ENCODE data around the gene BTBD10.

Gene BTBD10

DNA sequence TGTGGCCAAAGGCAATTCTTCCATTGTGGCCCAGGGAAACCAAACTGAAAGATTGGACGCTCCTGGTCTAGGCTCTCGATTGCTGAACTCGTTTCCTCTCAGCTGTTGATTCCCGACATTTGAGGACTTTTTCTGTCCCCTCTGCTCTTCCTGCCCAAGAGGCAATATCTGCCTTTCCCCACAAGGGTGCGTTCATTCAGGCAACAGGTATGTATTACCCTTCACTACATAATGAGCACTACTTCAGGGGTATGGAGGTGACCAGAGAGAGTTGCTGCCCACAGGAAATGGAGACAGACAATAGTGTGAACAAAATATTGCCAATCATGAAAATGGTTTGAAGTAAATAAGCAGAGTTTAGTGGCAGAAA is 24.6 kb upstream of the BTBD10 start:
- TF ChIP-seq, protein P1, sequence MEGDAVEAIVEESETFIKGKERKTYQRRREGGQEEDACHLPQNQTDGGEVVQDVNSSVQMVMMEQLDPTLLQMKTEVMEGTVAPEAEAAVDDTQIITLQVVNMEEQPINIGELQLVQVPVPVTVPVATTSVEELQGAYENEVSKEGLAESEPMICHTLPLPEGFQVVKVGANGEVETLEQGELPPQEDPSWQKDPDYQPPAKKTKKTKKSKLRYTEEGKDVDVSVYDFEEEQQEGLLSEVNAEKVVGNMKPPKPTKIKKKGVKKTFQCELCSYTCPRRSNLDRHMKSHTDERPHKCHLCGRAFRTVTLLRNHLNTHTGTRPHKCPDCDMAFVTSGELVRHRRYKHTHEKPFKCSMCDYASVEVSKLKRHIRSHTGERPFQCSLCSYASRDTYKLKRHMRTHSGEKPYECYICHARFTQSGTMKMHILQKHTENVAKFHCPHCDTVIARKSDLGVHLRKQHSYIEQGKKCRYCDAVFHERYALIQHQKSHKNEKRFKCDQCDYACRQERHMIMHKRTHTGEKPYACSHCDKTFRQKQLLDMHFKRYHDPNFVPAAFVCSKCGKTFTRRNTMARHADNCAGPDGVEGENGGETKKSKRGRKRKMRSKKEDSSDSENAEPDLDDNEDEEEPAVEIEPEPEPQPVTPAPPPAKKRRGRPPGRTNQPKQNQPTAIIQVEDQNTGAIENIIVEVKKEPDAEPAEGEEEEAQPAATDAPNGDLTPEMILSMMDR (IDR thresholded peaks at IDR 0.05), result no peak
- Mint-ChIP-seq H3K4me3 (peak overlapping the region; percentile 29), H3K27me3 (ENCODE audit: low read depth, poor library complexity) (no peaks in the 10 kb centered on the region), H3K9me3 (peaks cover 38% of the 10 kb centered on the region), H3K27ac (no peak overlapping the region), H3K4me1 (no peaks in the 10 kb centered on the region), H3K36me3 (ENCODE audit: low read depth) (no peaks in the 10 kb centered on the region)
- no peak for DNase-seq

DNA sequence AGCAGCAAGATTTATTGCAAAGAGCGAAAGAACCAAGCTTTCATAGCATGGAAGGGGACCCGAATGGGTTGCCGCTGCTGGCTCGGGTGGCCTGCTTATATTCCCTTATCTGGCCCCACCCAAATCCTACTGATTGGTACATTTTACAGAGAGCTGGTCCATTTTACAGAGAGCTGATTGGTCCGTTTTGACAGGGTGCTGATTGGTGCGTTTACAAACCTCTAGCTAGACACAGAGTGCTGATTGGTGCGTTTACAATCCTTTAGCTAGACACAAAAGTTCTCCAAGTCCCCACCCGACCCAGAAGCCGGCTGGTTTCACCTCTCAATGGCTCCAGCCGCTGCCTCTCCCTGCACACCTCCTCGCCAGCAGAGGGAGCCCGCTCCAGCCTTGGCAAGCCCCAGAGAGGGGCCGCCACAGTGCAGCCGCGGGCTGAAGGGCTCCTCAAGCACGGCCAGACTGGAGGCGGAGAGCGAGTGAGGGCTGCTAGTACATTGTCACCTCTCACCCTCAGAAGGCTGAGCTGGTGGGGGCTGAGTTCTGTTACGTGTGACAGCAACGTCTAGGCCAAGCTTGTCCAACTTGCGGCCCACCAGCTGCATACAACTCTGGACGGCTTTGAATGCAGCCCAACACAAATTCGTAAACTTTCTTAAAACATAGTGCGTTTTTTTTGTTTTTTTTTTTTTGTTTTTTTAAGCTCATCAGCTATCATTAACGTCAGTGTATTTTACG is 24.1 kb upstream of the BTBD10 start:
- H3K36me3 Mint-ChIP-seq (ENCODE audit: low read depth), result no peaks in the 10 kb centered on the region
- H3K9me3 Mint-ChIP-seq, result peaks cover 44% of the 10 kb centered on the region
- no peak overlapping the region for H3K4me3 Mint-ChIP-seq
- DNase-seq, result peak; percentile 39
- TF ChIP-seq, protein P1 (IDR thresholded peaks at IDR 0.05), result no peak
- no peak overlapping the region for H3K27ac Mint-ChIP-seq
- no peaks in the 10 kb centered on the region for H3K27me3 Mint-ChIP-seq (ENCODE audit: low read depth, poor library complexity)
- H3K4me1 Mint-ChIP-seq, result no peaks in the 10 kb centered on the region

DNA sequence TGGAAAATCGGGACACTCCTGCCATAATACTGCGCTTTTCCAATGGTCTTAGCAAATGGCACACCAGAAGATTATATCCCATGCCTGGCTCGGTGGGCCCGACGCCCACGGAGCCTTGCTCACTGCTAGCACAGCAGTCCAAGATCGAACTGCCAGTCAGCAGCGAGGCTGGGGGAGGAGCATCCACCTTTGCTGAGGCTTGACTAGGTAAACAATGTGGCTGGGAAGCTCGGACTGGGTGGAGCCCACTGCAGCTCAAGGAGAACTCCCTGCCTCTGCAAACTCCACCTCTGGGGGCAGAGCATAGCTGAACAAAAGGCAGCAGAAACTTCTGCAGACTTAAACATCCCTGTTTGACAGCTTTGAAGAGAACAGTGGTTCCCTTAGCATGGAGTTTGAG is 17.2 kb upstream of the BTBD10 start:
- no peak for DNase-seq
- H3K27me3 Mint-ChIP-seq (ENCODE audit: low read depth, poor library complexity), result peaks cover 9% of the 10 kb centered on the region
- H3K36me3 Mint-ChIP-seq (ENCODE audit: low read depth), result no peaks in the 10 kb centered on the region
- no peak overlapping the region for H3K27ac Mint-ChIP-seq
- peaks cover 61% of the 10 kb centered on the region for H3K9me3 Mint-ChIP-seq
- TF ChIP-seq, protein P1 (IDR thresholded peaks at IDR 0.05), result no peak
- H3K4me1 Mint-ChIP-seq, result no peaks in the 10 kb centered on the region
- no peak overlapping the region for H3K4me3 Mint-ChIP-seq

DNA sequence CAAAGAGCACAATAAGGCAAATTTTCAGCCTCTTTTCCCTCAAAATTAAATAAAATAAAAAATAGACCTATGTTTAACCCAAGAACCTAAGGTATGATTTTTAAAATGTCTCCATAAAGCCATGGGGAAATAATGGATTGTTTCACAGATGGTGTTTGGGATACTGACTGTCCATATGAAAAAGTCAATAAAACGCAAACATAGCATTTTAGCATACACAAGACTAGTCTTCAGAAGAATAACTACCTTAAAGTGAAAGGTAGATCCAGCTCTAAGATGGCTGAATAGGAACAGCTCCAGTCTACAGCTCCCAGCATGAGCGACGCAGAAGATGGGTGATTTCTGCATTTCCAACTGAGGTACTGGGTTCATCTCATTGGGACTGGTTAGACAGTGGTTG is 16.7 kb upstream of the BTBD10 start:
- no peak overlapping the region for H3K4me3 Mint-ChIP-seq

DNA sequence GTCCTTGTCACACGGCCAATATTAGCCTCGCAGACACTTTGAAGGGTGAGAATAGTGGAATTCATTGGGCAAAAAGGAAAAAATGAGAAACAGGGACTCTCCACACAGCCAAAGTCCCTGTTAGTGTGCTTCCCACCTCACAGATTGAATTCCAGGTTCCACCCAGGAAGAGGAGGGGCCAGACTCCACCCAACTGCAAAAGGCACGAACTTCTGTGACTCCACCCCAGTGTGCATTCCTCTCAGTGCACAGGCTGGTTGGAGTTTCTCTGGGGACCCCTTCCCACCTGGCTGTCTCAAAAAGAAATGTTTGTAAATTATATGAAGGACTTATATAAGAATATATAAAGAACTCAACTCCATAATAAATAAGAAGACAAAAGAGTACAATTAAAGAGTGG is 12.1 kb upstream of the BTBD10 start:
- peaks cover 15% of the 10 kb centered on the region for H3K27me3 Mint-ChIP-seq (ENCODE audit: low read depth, poor library complexity)
- H3K4me3 Mint-ChIP-seq, result no peak overlapping the region
- no peak for DNase-seq
- H3K4me1 Mint-ChIP-seq, result no peaks in the 10 kb centered on the region
- TF ChIP-seq, protein P1 (IDR thresholded peaks at IDR 0.05), result no peak
- peaks cover 17% of the 10 kb centered on the region for H3K9me3 Mint-ChIP-seq
- no peak overlapping the region for H3K27ac Mint-ChIP-seq
- no peaks in the 10 kb centered on the region for H3K36me3 Mint-ChIP-seq (ENCODE audit: low read depth)

More for the DNA sequence above, 16.7 kb upstream of the BTBD10 start:
- Mint-ChIP-seq H3K27ac (no peak overlapping the region), H3K9me3 (peaks cover 56% of the 10 kb centered on the region), H3K27me3 (ENCODE audit: low read depth, poor library complexity) (peaks cover 13% of the 10 kb centered on the region), H3K4me1 (no peaks in the 10 kb centered on the region), H3K36me3 (ENCODE audit: low read depth) (no peaks in the 10 kb centered on the region)
- no peak for DNase-seq
- TF ChIP-seq, protein P1 (IDR thresholded peaks at IDR 0.05), result no peak
